ENCODE data around the gene API5.
A peak's percentile ranks its signal among the peaks of the same experiment; 100 is the strongest.

API5 gene

GRCh38 chr11:43311791-43312607, at the start of gene API5:
API5 (plus strand) TSS chr11:43311996; CDS start chr11:43312128, 132 bp downstream.
- DNase-seq (ENCODE audit: low read depth, low spot score): peak; percentile 65
- H3K4me3 ChIP-seq (ENCODE audit: low read depth, low read length): peak within 1 kb of the TSS; percentile 91
- CTCF ChIA-PET: interaction anchor here (0.6 to 2.4 kb wide), 24 partner anchors 9 to 747 kb away, joined by 3 to 31 read pairs (median 6); partner anchors contain the start of gene TTC17
- POLR2A ChIA-PET: interaction anchor here (0.8 to 1.2 kb wide), 4 partner anchors 9 to 68 kb away, joined by 3 to 6 read pairs (median 4); partner anchors contain the start of gene TTC17
- TF ChIP-seq CTCF (IDR thresholded peaks at IDR 0.05; ENCODE audit: insufficient read depth, low read length, missing control alignments): peak; percentile 89

- TF ChIP-seq CTCF (IDR thresholded peaks at IDR 0.05; ENCODE audit: insufficient read depth, low read length, missing control alignments): no peak
- CTCF ChIA-PET: interaction anchor here (1.1 to 3.1 kb wide), 2 partner anchors 10 to 15 kb away, joined by 4 to 16 read pairs; no protein-coding TSS in a partner anchor
- H3K4me3 ChIP-seq (ENCODE audit: low read depth, low read length): no peak overlapping the region
- POLR2A ChIA-PET: no interaction called here
- DNase-seq (ENCODE audit: low read depth, low spot score): no peak
Measured at GRCh38 chr11:43267856-43268580, 43.8 kb upstream of the API5 start.

GRCh38 chr11:43268786-43269185, 43.0 kb upstream of the API5 start:
- CTCF ChIA-PET: interaction anchor here (1.3 to 2.2 kb wide), 3 partner anchors 10 to 14 kb away, joined by 4 to 9 read pairs (median 6); no protein-coding TSS in a partner anchor
- TF ChIP-seq CTCF (IDR thresholded peaks at IDR 0.05; ENCODE audit: insufficient read depth, low read length, missing control alignments): no peak
- DNase-seq (ENCODE audit: low read depth, low spot score): no peak
- H3K4me3 ChIP-seq (ENCODE audit: low read depth, low read length): no peak overlapping the region
- POLR2A ChIA-PET: no interaction called here

GRCh38 chr11:43269254-43269918, 42.4 kb upstream of the API5 start:
- ChIA-PET CTCF (interaction anchor here (1.3 to 2.2 kb wide), 3 partner anchors 10 to 14 kb away, joined by 4 to 9 read pairs (median 6); no protein-coding TSS in a partner anchor), POLR2A (no interaction called here)
- no peak for TF ChIP-seq CTCF (IDR thresholded peaks at IDR 0.05; ENCODE audit: insufficient read depth, low read length, missing control alignments)
- no peak for DNase-seq (ENCODE audit: low read depth, low spot score)
- H3K4me3 ChIP-seq (ENCODE audit: low read depth, low read length): no peak overlapping the region

- CTCF ChIA-PET: interaction anchor here (1.3 to 2.2 kb wide), 2 partner anchors 8 to 11 kb away, joined by 4 to 6 read pairs; no protein-coding TSS in a partner anchor
- H3K4me3 ChIP-seq (ENCODE audit: low read depth, low read length): no peak overlapping the region
- DNase-seq (ENCODE audit: low read depth, low spot score): no peak
- no peak for TF ChIP-seq CTCF (IDR thresholded peaks at IDR 0.05; ENCODE audit: insufficient read depth, low read length, missing control alignments)
- POLR2A ChIA-PET: no interaction called here
Measured at GRCh38 chr11:43270468-43270867, 41.3 kb upstream of the API5 start.
